OCI-LY1 (cell line): ENCODE data around the gene ELFN1.

Experiments
- EZH2 ChIP-seq: fragments of 200-600 bp; sonication (generic), shearing (Covaris generic); IDR thresholded peaks from 2 replicates; pipeline ENCODE4 v1.8.0; 2017; ENCODE audit warnings: borderline replicate concordance, mixed run types, mild to moderate bottlenecking, antibody characterized with exemption, low read length, moderate library complexity, mixed read lengths
- TF ChIP-seq, protein P1 (sequence below): fragments of 200-600 bp; sonication (generic), shearing (Covaris generic); IDR thresholded peaks from 2 replicates; pipeline ENCODE4 v1.5.1; 2017; ENCODE audit warnings: mild to moderate bottlenecking, antibody characterized with exemption, low read length, moderate library complexity, mixed read lengths

DNA sequence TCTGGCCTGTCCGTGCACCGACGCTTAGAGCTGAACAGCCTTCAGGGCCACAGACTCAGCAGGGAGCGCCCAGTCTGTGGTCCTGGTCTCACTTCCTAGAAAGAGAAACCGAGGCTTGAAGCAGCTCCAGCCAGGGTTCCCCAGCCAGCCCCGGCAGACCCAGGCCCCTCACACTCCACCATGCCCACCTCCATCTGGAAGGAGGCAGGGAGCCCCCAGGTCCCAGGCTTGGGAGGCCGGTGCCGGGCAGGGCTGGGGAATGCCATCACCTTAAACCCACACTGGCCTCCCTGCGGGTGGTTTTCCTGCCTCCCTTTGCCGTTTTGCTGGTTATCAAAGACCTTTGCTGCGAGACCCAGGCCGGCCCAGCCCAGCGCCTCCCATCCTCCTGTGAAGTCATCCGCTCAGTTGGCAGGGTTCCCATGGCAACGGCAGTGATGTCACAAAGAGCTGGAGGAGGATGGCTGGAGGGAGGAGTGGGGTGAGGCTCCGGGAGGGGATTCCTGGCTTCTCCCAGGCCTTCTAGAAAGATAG, 24.0 kb downstream of the ELFN1 start:
- TF ChIP-seq, protein P1, sequence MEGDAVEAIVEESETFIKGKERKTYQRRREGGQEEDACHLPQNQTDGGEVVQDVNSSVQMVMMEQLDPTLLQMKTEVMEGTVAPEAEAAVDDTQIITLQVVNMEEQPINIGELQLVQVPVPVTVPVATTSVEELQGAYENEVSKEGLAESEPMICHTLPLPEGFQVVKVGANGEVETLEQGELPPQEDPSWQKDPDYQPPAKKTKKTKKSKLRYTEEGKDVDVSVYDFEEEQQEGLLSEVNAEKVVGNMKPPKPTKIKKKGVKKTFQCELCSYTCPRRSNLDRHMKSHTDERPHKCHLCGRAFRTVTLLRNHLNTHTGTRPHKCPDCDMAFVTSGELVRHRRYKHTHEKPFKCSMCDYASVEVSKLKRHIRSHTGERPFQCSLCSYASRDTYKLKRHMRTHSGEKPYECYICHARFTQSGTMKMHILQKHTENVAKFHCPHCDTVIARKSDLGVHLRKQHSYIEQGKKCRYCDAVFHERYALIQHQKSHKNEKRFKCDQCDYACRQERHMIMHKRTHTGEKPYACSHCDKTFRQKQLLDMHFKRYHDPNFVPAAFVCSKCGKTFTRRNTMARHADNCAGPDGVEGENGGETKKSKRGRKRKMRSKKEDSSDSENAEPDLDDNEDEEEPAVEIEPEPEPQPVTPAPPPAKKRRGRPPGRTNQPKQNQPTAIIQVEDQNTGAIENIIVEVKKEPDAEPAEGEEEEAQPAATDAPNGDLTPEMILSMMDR: no peak
- TF ChIP-seq EZH2: no peak
